GM23338 (cell line): ENCODE results near the gene RAC2.

ENCODE experiments used
- CREB1 ChIP-seq: fragments of 250-450 bp; sonication (Bioruptor Pico); IDR thresholded peaks from 2 replicates; pipeline ENCODE4 v1.5.0; 2020; ENCODE audit warnings: low read depth, mild to moderate bottlenecking, moderate library complexity
- EZH2 ChIP-seq: fragments of 200-600 bp; sonication (generic); IDR thresholded peaks from one replicate; pipeline ENCODE4 v1.8.0; 2017; ENCODE audit warnings: antibody characterized with exemption, mild to moderate bottlenecking, low read depth; ENCODE audit not compliant: unreplicated experiment
- EZH2phosphoT487 ChIP-seq: fragments of 200-600 bp; sonication (generic); IDR thresholded peaks from one replicate; pipeline ENCODE4 v1.8.1; 2018; ENCODE audit warnings: antibody characterized with exemption; ENCODE audit not compliant: unreplicated experiment
- POLR2AphosphoS5 ChIP-seq: IDR thresholded peaks from 2 replicates; pipeline ENCODE4 v1.6.1; 2016; ENCODE audit warnings: antibody characterized with exemption, low read depth
- STAT1 ChIP-seq: IDR thresholded peaks from one replicate; pipeline ENCODE4 v1.6.1; 2016; ENCODE audit warnings: antibody characterized with exemption; ENCODE audit not compliant: unreplicated experiment
- TF ChIP-seq, protein P1 (sequence below), 2 experiments: fragments of 200-600 bp in 1 of 2; sonication (generic) in 1 of 2; conservative IDR thresholded peaks; 2 replicates each; pipeline versions ENCODE4 v1.5.1 to v1.6.1; 2016 to 2017; ENCODE audit warnings: antibody characterized with exemption in 2 of 2, low read depth in 2 of 2, mild to moderate bottlenecking in 2 of 2, moderate library complexity in 1 of 2
- TF ChIP-seq, protein P2 (sequence below): IDR thresholded peaks from one replicate; pipeline ENCODE4 v1.6.1; 2018; ENCODE audit warnings: antibody characterized with exemption; ENCODE audit not compliant: unreplicated experiment
- TF ChIP-seq, protein P3 (sequence below): fragments of 250-450 bp; sonication (Bioruptor Pico); IDR thresholded peaks from 2 replicates; pipeline ENCODE4 v1.5.0; 2020; ENCODE audit warnings: mild to moderate bottlenecking, moderate library complexity

DNA sequence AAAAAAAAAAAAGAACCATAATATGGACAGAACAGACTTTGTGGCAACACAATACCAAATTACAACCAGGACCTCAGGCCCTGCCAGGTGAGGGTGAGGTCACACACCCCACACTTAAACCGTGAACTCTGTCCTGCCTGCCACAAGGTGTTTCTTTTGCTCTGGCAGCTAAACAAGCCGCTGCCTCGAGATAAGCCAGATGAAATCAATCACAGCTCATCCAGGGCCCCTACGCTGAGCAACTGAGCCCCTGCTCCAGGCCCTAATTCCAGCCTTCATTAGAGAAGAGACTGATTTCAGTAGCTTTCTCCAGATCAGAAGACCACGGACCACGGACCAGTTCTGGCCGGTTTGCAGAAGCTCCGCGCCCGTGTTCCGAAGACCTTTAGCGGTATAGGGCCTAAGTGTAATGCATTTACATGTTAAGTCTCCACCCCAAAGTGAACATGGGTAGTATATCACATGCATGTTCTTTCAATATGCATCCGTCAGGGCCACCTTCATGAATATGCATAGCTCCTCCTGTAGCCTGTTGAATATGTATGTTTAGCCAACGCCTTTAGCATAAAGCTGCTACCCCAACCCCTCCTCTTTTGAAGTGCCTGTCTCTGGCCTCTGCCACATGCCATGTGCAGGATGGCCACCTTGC, 14.8 kb upstream of the RAC2 start:
- TF ChIP-seq, protein P1, sequence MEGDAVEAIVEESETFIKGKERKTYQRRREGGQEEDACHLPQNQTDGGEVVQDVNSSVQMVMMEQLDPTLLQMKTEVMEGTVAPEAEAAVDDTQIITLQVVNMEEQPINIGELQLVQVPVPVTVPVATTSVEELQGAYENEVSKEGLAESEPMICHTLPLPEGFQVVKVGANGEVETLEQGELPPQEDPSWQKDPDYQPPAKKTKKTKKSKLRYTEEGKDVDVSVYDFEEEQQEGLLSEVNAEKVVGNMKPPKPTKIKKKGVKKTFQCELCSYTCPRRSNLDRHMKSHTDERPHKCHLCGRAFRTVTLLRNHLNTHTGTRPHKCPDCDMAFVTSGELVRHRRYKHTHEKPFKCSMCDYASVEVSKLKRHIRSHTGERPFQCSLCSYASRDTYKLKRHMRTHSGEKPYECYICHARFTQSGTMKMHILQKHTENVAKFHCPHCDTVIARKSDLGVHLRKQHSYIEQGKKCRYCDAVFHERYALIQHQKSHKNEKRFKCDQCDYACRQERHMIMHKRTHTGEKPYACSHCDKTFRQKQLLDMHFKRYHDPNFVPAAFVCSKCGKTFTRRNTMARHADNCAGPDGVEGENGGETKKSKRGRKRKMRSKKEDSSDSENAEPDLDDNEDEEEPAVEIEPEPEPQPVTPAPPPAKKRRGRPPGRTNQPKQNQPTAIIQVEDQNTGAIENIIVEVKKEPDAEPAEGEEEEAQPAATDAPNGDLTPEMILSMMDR (conservative IDR thresholded peaks at IDR 0.05; ENCODE audit: low read depth in 2 of 2) = no peak
- TF ChIP-seq EZH2 (no peak), EZH2phosphoT487 (no peak), STAT1 (no peak), POLR2AphosphoS5 (no peak), CREB1 (no peak)
- TF ChIP-seq, protein P2, sequence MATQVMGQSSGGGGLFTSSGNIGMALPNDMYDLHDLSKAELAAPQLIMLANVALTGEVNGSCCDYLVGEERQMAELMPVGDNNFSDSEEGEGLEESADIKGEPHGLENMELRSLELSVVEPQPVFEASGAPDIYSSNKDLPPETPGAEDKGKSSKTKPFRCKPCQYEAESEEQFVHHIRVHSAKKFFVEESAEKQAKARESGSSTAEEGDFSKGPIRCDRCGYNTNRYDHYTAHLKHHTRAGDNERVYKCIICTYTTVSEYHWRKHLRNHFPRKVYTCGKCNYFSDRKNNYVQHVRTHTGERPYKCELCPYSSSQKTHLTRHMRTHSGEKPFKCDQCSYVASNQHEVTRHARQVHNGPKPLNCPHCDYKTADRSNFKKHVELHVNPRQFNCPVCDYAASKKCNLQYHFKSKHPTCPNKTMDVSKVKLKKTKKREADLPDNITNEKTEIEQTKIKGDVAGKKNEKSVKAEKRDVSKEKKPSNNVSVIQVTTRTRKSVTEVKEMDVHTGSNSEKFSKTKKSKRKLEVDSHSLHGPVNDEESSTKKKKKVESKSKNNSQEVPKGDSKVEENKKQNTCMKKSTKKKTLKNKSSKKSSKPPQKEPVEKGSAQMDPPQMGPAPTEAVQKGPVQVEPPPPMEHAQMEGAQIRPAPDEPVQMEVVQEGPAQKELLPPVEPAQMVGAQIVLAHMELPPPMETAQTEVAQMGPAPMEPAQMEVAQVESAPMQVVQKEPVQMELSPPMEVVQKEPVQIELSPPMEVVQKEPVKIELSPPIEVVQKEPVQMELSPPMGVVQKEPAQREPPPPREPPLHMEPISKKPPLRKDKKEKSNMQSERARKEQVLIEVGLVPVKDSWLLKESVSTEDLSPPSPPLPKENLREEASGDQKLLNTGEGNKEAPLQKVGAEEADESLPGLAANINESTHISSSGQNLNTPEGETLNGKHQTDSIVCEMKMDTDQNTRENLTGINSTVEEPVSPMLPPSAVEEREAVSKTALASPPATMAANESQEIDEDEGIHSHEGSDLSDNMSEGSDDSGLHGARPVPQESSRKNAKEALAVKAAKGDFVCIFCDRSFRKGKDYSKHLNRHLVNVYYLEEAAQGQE = no peak
- TF ChIP-seq, protein P3, sequence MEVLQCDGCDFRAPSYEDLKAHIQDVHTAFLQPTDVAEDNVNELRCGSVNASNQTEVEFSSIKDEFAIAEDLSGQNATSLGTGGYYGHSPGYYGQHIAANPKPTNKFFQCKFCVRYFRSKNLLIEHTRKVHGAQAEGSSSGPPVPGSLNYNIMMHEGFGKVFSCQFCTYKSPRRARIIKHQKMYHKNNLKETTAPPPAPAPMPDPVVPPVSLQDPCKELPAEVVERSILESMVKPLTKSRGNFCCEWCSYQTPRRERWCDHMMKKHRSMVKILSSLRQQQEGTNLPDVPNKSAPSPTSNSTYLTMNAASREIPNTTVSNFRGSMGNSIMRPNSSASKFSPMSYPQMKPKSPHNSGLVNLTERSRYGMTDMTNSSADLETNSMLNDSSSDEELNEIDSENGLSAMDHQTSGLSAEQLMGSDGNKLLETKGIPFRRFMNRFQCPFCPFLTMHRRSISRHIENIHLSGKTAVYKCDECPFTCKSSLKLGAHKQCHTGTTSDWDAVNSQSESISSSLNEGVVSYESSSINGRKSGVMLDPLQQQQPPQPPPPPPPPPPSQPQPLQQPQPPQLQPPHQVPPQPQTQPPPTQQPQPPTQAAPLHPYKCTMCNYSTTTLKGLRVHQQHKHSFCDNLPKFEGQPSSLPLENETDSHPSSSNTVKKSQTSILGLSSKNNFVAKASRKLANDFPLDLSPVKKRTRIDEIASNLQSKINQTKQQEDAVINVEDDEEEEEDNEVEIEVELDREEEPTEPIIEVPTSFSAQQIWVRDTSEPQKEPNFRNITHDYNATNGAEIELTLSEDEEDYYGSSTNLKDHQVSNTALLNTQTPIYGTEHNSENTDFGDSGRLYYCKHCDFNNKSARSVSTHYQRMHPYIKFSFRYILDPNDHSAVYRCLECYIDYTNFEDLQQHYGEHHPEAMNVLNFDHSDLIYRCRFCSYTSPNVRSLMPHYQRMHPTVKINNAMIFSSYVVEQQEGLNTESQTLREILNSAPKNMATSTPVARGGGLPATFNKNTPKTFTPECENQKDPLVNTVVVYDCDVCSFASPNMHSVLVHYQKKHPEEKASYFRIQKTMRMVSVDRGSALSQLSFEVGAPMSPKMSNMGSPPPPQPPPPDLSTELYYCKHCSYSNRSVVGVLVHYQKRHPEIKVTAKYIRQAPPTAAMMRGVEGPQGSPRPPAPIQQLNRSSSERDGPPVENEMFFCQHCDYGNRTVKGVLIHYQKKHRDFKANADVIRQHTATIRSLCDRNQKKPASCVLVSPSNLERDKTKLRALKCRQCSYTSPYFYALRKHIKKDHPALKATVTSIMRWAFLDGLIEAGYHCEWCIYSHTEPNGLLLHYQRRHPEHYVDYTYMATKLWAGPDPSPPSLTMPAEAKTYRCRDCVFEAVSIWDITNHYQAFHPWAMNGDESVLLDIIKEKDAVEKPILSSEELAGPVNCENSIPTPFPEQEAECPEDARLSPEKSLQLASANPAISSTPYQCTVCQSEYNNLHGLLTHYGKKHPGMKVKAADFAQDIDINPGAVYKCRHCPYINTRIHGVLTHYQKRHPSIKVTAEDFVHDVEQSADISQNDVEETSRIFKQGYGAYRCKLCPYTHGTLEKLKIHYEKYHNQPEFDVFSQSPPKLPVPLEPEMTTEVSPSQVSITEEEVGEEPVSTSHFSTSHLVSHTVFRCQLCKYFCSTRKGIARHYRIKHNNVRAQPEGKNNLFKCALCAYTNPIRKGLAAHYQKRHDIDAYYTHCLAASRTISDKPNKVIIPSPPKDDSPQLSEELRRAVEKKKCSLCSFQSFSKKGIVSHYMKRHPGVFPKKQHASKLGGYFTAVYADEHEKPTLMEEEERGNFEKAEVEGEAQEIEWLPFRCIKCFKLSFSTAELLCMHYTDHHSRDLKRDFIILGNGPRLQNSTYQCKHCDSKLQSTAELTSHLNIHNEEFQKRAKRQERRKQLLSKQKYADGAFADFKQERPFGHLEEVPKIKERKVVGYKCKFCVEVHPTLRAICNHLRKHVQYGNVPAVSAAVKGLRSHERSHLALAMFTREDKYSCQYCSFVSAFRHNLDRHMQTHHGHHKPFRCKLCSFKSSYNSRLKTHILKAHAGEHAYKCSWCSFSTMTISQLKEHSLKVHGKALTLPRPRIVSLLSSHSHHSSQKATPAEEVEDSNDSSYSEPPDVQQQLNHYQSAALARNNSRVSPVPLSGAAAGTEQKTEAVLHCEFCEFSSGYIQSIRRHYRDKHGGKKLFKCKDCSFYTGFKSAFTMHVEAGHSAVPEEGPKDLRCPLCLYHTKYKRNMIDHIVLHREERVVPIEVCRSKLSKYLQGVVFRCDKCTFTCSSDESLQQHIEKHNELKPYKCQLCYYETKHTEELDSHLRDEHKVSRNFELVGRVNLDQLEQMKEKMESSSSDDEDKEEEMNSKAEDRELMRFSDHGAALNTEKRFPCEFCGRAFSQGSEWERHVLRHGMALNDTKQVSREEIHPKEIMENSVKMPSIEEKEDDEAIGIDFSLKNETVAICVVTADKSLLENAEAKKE (CRISPR knock-in tag) = no peak
